SK-N-MC (cell line): ENCODE measurements around the gene IQSEC1.

Experiments
- EZH2 ChIP-seq: fragments of 200-600 bp; sonication (generic); IDR thresholded peaks from one replicate; pipeline ENCODE4 v1.6.1; 2017; ENCODE audit warnings: antibody characterized with exemption
- POLR2AphosphoS5 ChIP-seq: IDR thresholded peaks from 2 replicates; pipeline ENCODE4 v1.6.1; 2012; ENCODE audit warnings: mild to moderate bottlenecking, low read depth, low read length, borderline replicate concordance

- TF ChIP-seq POLR2AphosphoS5: no peak
- TF ChIP-seq EZH2: no peak
Observed at GRCh38 chr3:12871404-12871983, 201.7 kb downstream of the IQSEC1 start.
